Prostate gland (tissue), 2 donors: ENCODE data around the gene ZC3H12D. TPM values are rescaled to one million over a fixed set of nuclear protein-coding genes. Genes with fewer than 3 reads are reported as not detected.
A peak's percentile ranks its signal among the peaks of the same experiment; 100 is the strongest.
"Not testable (repeated sequence)": the region's sequence is repeated elsewhere in the genome, so short reads cannot be mapped to it uniquely, and the experiment has no call there.

Experiments
- DNase-seq: peaks from one replicate; pipeline ENCODE4 v3.0.0-alpha.2; 2019; ENCODE audit warnings: low spot score
- H3K27ac ChIP-seq, 2 donors: fragments of 200-600 bp; sonication (generic); 2 replicates each; pipeline ENCODE4 v1.5.1; 2017 to 2019
- H3K27me3 ChIP-seq: fragments of 200-600 bp; sonication (generic); replicated peaks from 2 replicates; pipeline ENCODE4 v1.5.1; 2019; ENCODE audit not compliant: insufficient read depth
- H3K36me3 ChIP-seq, 2 donors: fragments of 200-600 bp; sonication (generic); 1 replicate in 1 of 2; 2 replicates in 1 of 2; pipeline versions ENCODE4 v1.5.1 to v1.8.1; 2017 to 2019
- H3K4me1 ChIP-seq: fragments of 200-600 bp; sonication (generic); replicated peaks from 2 replicates; pipeline ENCODE4 v1.5.1; 2019
- H3K4me3 ChIP-seq, 2 donors: fragments of 200-600 bp; sonication (generic); 2 replicates each; pipeline ENCODE4 v1.5.1; 2017 to 2019
- H3K9me3 ChIP-seq: fragments of 200-600 bp; sonication (generic); 2 replicates; pipeline ENCODE4 v1.5.1; 2017
- POLR2A ChIP-seq: fragments of 450-650 bp; IDR thresholded peaks from one replicate; pipeline ENCODE4 v1.6.1; 2016; ENCODE audit warnings: antibody characterized with exemption, mild to moderate bottlenecking
- POLR2AphosphoS5 ChIP-seq: sonication (generic); formaldehyde crosslinking; IDR thresholded peaks from one replicate; pipeline ENCODE4 v1.6.1; 2017; ENCODE audit warnings: antibody characterized with exemption
- WGBS: methylation state at CpG from one replicate; pipeline ENCODE4 v1.1.5; 2018; 5-methylcytosine and 5-hydroxymethylcytosine counted together
- intact Hi-C: fragments of 100-400 bp; cut with DNase I; formaldehyde crosslinking; loops from one replicate; pipeline ENCODE4 v1.14.2; 2022
- total RNA-seq, 2 donors: library from RNA; depleted of rRNA; stranded (reverse); fragments of >200 nt; gene quantifications; one replicate each; pipeline ENCODE4 v1.1.0, GENCODE V29; 2016
- TF ChIP-seq, protein P1 (sequence below), 4 experiments: fragments of 200-600 bp in 2 of 4; fragments of 450-650 bp in 2 of 4; sonication (generic) in 2 of 4; IDR thresholded peaks; 1 replicate in 3 of 4; 2 replicates in 1 of 4; pipeline ENCODE4 v1.5.1; 2016 to 2019; ENCODE audit warnings: antibody characterized with exemption in 4 of 4, mild to moderate bottlenecking in 2 of 4, moderate library complexity in 2 of 4

The ZC3H12D gene
- total RNA-seq, 2 donors from 2014 or later: 1.5 to 3.5 TPM

DNA sequence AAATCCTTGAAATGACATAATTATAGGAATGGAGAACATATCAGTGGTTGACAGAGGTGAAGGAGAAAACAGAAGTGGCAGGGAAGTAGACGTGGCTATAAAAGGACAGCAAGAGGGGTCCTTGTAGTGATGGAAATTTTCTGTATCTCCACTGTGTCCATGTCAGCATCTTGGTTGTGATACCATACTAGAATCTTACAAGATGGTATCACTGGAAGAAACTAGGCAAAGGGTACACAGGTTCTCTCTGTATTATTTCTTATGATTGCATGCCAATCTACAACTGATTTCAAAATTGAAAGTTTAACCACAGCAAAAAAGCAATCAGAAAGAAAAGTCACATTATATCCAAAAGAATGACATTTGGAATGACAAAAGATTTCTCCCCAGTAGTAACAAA is 16.4 kb upstream of the ZC3H12D start:
- DNase-seq: no peak
- 100% methylated on average over 1 of the region's 1 CpG for WGBS
- Histone ChIP-seq H3K27me3 (no peaks in the 10 kb centered on the region), H3K4me1 (no peaks in the 10 kb centered on the region), H3K9me3 (no peaks in the 10 kb centered on the region), H3K27ac (no peak overlapping the region), H3K4me3 (no peak overlapping the region), H3K36me3 (no peaks in the 10 kb centered on the region)
- no peak for TF ChIP-seq POLR2A
- intact Hi-C loops: loop anchor here (10.0 kb wide), 1 partner anchor 46 kb away; no protein-coding TSS in a partner anchor

DNA sequence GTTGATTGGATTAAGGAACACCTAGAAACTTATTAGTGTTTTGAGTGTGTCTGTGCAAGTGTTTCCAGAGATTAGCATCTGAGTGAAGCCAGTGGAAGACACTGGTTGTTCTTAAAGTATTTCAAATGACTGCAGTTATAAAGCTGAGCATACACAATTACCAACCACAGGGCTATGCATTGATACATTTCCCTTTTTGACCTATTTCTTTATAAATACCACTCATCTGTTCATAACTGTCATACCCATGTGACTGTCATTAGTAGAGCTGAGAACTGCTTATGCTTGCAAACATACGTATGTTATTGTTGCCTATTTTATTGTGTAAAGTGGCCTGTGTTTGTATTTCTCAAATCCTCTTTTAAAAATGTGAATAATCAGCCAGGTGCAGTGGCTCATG is 15.3 kb upstream of the ZC3H12D start:
- no peak for TF ChIP-seq POLR2AphosphoS5
- TF ChIP-seq, protein P1, sequence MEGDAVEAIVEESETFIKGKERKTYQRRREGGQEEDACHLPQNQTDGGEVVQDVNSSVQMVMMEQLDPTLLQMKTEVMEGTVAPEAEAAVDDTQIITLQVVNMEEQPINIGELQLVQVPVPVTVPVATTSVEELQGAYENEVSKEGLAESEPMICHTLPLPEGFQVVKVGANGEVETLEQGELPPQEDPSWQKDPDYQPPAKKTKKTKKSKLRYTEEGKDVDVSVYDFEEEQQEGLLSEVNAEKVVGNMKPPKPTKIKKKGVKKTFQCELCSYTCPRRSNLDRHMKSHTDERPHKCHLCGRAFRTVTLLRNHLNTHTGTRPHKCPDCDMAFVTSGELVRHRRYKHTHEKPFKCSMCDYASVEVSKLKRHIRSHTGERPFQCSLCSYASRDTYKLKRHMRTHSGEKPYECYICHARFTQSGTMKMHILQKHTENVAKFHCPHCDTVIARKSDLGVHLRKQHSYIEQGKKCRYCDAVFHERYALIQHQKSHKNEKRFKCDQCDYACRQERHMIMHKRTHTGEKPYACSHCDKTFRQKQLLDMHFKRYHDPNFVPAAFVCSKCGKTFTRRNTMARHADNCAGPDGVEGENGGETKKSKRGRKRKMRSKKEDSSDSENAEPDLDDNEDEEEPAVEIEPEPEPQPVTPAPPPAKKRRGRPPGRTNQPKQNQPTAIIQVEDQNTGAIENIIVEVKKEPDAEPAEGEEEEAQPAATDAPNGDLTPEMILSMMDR (IDR thresholded peaks at IDR 0.05): no peak
- no peak for TF ChIP-seq POLR2A
- no peaks in the 10 kb centered on the region for H3K36me3 ChIP-seq
- H3K27ac ChIP-seq: no peak overlapping the region
- 79% methylated on average over 1 of the region's 1 CpG for WGBS
- H3K4me3 ChIP-seq: no peak overlapping the region
- H3K4me1 ChIP-seq: no peaks in the 10 kb centered on the region
- intact Hi-C loops: loop anchor here (10.0 kb wide), 1 partner anchor 45 kb away; no protein-coding TSS in a partner anchor
- no peak for DNase-seq
- H3K27me3 ChIP-seq: no peaks in the 10 kb centered on the region
- no peaks in the 10 kb centered on the region for H3K9me3 ChIP-seq

DNA sequence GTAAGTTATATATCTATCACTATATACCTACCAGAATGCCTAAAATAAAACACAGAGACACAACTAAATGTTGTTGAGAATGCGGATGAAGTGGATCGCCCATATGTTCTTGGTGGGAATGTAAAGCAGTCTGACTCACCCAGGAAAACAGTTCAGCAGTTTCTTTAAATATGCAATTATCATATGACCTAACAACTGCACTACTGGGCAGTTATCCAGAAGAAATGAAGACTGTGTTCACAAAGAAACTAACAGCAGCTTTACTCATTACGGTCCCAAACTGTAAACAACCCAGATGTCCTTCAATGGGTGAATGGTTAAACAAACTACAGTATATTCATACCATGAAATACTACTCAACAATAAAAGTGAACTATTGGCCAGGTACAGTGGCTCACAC is 14.3 kb upstream of the ZC3H12D start:
- H3K9me3 ChIP-seq: no peaks in the 10 kb centered on the region
- H3K27ac ChIP-seq: no peak overlapping the region
- no peak for DNase-seq
- no peaks in the 10 kb centered on the region for H3K36me3 ChIP-seq
- no peaks in the 10 kb centered on the region for H3K4me1 ChIP-seq
- 75% methylated on average over 3 of the region's 3 CpGs for WGBS
- H3K27me3 ChIP-seq: no peaks in the 10 kb centered on the region
- no peak overlapping the region for H3K4me3 ChIP-seq
- intact Hi-C loops: no loop called here
- TF ChIP-seq, protein P1 (IDR thresholded peaks at IDR 0.05): no peak
- peak; percentile 18 for TF ChIP-seq POLR2AphosphoS5

DNA sequence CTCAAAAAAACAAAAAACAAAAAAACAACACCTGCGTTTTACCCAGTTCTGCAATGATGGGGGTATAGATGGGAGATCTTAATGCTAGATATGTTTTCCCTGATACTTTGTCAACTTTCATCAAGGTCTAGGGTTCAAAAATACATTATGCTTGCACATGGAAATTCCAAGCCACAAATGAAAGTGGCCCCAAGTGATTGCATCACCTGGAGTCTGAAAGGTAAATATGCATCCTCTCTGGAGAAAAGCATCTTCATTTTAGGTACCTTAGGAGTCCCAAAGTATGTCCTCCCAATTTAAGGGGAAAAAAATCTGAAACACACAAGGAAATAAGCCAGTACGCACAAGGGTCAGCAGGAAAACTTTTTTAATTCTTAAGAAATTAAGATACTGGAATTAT is 12.6 kb upstream of the ZC3H12D start:
- no peak for DNase-seq
- H3K4me3 ChIP-seq: no peak overlapping the region
- H3K9me3 ChIP-seq: no peaks in the 10 kb centered on the region
- no peaks in the 10 kb centered on the region for H3K4me1 ChIP-seq
- no peaks in the 10 kb centered on the region for H3K27me3 ChIP-seq
- no peak overlapping the region for H3K27ac ChIP-seq
- intact Hi-C loops: no loop called here
- 98% methylated on average over 2 of the region's 2 CpGs for WGBS
- no peaks in the 10 kb centered on the region for H3K36me3 ChIP-seq
- TF ChIP-seq POLR2AphosphoS5 (no peak), POLR2A (no peak)
- TF ChIP-seq, protein P1 (IDR thresholded peaks at IDR 0.05): no peak

DNA sequence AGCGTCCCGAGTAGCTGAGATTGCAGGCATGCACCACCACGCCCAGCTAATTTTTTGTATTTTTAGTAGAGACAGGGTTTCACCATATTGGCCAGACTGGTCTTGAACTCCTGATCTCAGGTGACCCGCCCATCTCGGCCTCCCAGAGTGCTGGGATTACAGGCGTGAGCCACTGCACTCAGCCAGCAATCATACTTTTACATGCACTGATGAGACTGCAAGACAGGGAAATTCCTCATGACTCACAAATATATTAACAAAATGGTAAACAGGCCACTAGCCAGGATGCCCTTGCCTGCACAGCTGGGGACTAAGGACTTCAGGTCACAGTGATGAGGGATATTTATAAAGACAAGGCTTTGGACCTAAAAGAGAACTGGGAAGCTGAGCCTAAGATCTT is 11.8 kb upstream of the ZC3H12D start:
- intact Hi-C loops: not testable (repeated sequence)

DNA sequence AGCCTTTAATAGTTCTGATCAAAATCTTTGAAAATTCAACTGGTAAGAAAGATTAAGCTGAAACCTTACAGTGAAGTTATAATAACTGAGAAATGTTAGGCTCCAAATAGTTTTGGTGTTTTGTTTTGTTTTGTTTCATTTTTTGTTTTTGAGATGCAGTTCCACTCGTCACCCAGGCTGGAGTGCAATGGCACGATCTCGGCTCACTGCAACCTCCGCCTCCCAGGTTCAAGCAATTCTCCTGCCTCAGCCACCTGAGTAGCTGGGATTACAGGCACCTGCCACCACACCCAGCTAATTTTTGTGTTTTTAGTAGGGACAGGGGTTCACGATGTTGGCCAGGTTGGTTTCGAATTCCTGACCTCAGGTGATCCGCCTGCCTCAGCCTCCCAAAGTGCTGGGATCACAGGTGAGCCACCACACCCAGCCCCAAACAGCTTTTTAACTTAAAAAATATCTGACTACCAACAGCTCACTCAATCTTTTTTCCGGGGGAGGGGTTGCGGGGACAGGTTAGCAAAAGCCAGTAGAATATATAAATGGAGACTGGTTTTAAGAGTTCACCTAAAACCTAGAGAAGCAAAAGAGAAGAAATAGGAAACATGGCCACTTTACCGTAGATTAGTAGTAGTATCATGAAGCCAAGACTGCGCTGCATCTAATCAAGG is 10.7 kb upstream of the ZC3H12D start:
- H3K4me1 ChIP-seq, H3K27ac ChIP-seq, H3K9me3 ChIP-seq, DNase-seq, intact Hi-C loops, H3K36me3 ChIP-seq, H3K27me3 ChIP-seq, H3K4me3 ChIP-seq: not testable (repeated sequence)
- 92% methylated on average over 11 of the region's 11 CpGs for WGBS

More for the DNA sequence above, 11.8 kb upstream of the ZC3H12D start:
- H3K9me3 ChIP-seq, H3K27ac ChIP-seq, H3K4me3 ChIP-seq, H3K36me3 ChIP-seq, DNase-seq, H3K27me3 ChIP-seq, H3K4me1 ChIP-seq: not testable (repeated sequence)
- WGBS: 88% methylated on average over 6 of the region's 6 CpGs

DNA sequence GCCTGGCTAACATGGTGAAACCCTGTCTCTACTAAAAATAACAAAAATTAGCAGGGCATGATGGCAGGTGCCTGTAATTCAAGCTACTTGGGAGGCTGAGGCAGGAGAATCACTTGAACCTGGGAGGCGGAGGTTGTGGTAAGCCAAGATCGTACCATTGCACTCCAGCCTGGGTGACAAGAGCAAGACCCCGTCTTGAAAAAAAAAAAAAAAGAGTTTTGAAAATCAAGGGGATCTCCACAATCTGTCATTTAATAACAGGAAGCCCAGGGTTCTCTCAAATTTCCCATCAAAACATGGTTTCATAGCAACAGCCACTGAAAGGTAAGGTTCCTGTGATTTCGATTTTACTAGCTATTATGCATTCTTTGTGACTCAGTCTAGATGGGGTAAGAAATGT is 10.0 kb upstream of the ZC3H12D start:
- intact Hi-C loops, H3K27ac ChIP-seq, H3K36me3 ChIP-seq, H3K4me3 ChIP-seq, H3K27me3 ChIP-seq, DNase-seq, H3K4me1 ChIP-seq, H3K9me3 ChIP-seq: not testable (repeated sequence)
- WGBS: 69% methylated on average over 4 of the region's 4 CpGs
